ENCODE data around the gene PAQR7.

GRCh38 chr1:25869909-25870606 is 5.5 kb downstream of the PAQR7 start:
- TF ChIP-seq CTCF (IDR thresholded peaks at IDR 0.05; ENCODE audit: insufficient read depth, low read depth, low read length) (no peak), EZH2 (IDR thresholded peaks at IDR 0.05; ENCODE audit: insufficient read depth, low read length) (no peak)

All from astrocyte (in vitro differentiated cells and primary cell).